Spleen (tissue), 11 donors: Measurements from ENCODE around the gene DYDC2. TPM values are rescaled to one million over a fixed set of nuclear protein-coding genes. Genes with fewer than 3 reads are reported as not detected.

Experiments
- DNase-seq: peaks from one replicate; pipeline ENCODE4 v3.0.0-alpha.2; 2020
- H3K27ac ChIP-seq, 8 donors: fragments of 200-600 bp; sonication (generic) in 7 of 8; 1 replicate in 4 of 8; 2 replicates in 4 of 8; pipeline versions ENCODE4 v1.5.0 to v1.8.0; 2016 to 2021; ENCODE audit warnings: inconsistent platforms in 4 of 8, mild to moderate bottlenecking in 4 of 8, moderate library complexity in 1 of 8
- H3K27me3 ChIP-seq, 7 donors: fragments of 200-600 bp; sonication (generic) in 6 of 7; replicated peaks in 1 of 7; 1 replicate in 4 of 7; 2 replicates in 3 of 7; pipeline versions ENCODE4 v1.5.0 to v1.8.0; 2016 to 2021; ENCODE audit warnings: inconsistent platforms in 3 of 7, mild to moderate bottlenecking in 1 of 7
- H3K36me3 ChIP-seq, 6 donors: fragments of 200-600 bp; sonication (generic) in 5 of 6; 1 replicate in 4 of 6; 2 replicates in 2 of 6; pipeline versions ENCODE4 v1.5.0 to v1.8.0; 2016 to 2021; ENCODE audit warnings: inconsistent platforms in 2 of 6
- H3K4me1 ChIP-seq, 6 donors: fragments of 200-600 bp; sonication (generic) in 5 of 6; 1 replicate in 3 of 6; 2 replicates in 3 of 6; pipeline versions ENCODE4 v1.5.0 to v1.8.0; 2016 to 2021; ENCODE audit warnings: inconsistent platforms in 3 of 6
- H3K4me3 ChIP-seq, 8 donors: fragments of 200-600 bp; sonication (generic) in 7 of 8; 1 replicate in 4 of 8; 2 replicates in 4 of 8; pipeline versions ENCODE4 v1.5.0 to v1.8.0; 2016 to 2021; ENCODE audit warnings: inconsistent platforms in 4 of 8, mild to moderate bottlenecking in 4 of 8, moderate library complexity in 2 of 8
- H3K9me3 ChIP-seq, 8 donors: fragments of 200-600 bp; sonication (generic) in 7 of 8; 1 replicate in 4 of 8; 2 replicates in 4 of 8; pipeline versions ENCODE4 v1.5.0 to v1.8.0; 2016 to 2021; ENCODE audit warnings: inconsistent platforms in 4 of 8
- POLR2A ChIP-seq, 3 donors: fragments of 450-650 bp; IDR thresholded peaks; one replicate each; pipeline ENCODE4 v1.5.1; 2017; ENCODE audit warnings: antibody characterized with exemption in 3 of 3, mild to moderate bottlenecking in 1 of 3
- POLR2AphosphoS5 ChIP-seq, 3 donors: sonication (generic); formaldehyde crosslinking; IDR thresholded peaks; one replicate each; pipeline ENCODE4 v1.5.1; 2017; ENCODE audit warnings: antibody characterized with exemption in 3 of 3
- WGBS, 5 donors: extraction: QIAGEN DNeasy Blood & Tissue Kit in 3 of 5; methylation state at CpG; one replicate each; pipeline versions ENCODE4 v1.1.5 to v1.1.7; 2013 to 2018; 5-methylcytosine and 5-hydroxymethylcytosine counted together
- intact Hi-C: fragments of 100-400 bp; cut with DNase I; formaldehyde crosslinking; loops from one replicate; pipeline ENCODE4 v1.15.0; 2023; ENCODE audit warnings: low total_unique reads
- polyA plus RNA-seq, 3 donors: library from polyadenylated mRNA; stranded (reverse); fragments of 200-250 nt; gene quantifications; one replicate each; pipeline ENCODE4 v1.2.1, GENCODE V29; 2013
- total RNA-seq, 7 donors: library from RNA; depleted of rRNA in 3 of 7; stranded (reverse); fragments of >200 nt in 3 of 7; fragmentation: NEBNext Ultra II Directional in 4 of 7; extraction: Animal tissue kit (Norgen Biotek cat#: 25700) in 4 of 7; gene quantifications; one replicate each; pipeline versions ENCODE4 v1.1.0 to v1.2.1, GENCODE V29; 2016 to 2021
- TF ChIP-seq, protein P1 (sequence below), 11 experiments: fragments of 200-600 bp in 7 of 11; fragments of 450-650 bp in 4 of 11; sonication (generic) in 4 of 11; IDR thresholded peaks in 8 of 11; conservative IDR thresholded peaks in 3 of 11; 1 replicate in 7 of 11; 2 replicates in 4 of 11; pipeline versions ENCODE4 v1.4.0 to v1.8.0; 2016 to 2021; ENCODE audit warnings: antibody characterized with exemption in 11 of 11, inconsistent platforms in 4 of 11, mild to moderate bottlenecking in 1 of 11
- donor health status: healthy with polysubstance abuse.
- donor health status: DM: no; HTN: no; CAD: no; lungs with moderate emphysema.
- donor health status: DM: no; HTN: no; CAD: no.
- donor health status: Bipolar disorder and iron deficiency.
- donor health status: healthy.
- donor health status: DM: no; HTN: no; CAD: no.
- donor health status: DM: yes; HTN: yes; CAD: no.

The DYDC2 gene
- total and polyA plus RNA-seq, 10 donors: not detected

- H3K36me3 ChIP-seq: no peaks in the 10 kb centered on the region
- H3K4me1 ChIP-seq: peaks cover 0 to 13% (median 4%) of the 10 kb centered on the region in 6 donors
- intact Hi-C loops: no loop called here
- DNase-seq: no peak
- H3K27ac ChIP-seq: no peak overlapping the region
- H3K27me3 ChIP-seq: peaks cover 0 to under 1% (median 0%) of the 10 kb centered on the region in 7 donors
- H3K9me3 ChIP-seq: no peaks in the 10 kb centered on the region
- 74 to 94% (median 84%) methylated on average over 8 to 9 of the region's 9 CpGs for WGBS, 5 donors
- TF ChIP-seq POLR2A (IDR thresholded peaks at IDR 0.05) (no peak), POLR2AphosphoS5 (IDR thresholded peaks at IDR 0.05) (no peak)
- TF ChIP-seq, protein P1, sequence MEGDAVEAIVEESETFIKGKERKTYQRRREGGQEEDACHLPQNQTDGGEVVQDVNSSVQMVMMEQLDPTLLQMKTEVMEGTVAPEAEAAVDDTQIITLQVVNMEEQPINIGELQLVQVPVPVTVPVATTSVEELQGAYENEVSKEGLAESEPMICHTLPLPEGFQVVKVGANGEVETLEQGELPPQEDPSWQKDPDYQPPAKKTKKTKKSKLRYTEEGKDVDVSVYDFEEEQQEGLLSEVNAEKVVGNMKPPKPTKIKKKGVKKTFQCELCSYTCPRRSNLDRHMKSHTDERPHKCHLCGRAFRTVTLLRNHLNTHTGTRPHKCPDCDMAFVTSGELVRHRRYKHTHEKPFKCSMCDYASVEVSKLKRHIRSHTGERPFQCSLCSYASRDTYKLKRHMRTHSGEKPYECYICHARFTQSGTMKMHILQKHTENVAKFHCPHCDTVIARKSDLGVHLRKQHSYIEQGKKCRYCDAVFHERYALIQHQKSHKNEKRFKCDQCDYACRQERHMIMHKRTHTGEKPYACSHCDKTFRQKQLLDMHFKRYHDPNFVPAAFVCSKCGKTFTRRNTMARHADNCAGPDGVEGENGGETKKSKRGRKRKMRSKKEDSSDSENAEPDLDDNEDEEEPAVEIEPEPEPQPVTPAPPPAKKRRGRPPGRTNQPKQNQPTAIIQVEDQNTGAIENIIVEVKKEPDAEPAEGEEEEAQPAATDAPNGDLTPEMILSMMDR (IDR thresholded peaks at IDR 0.05 in 8 of 11, conservative IDR thresholded peaks at IDR 0.05 in 3 of 11): no peak
- no peak overlapping the region for H3K4me3 ChIP-seq
Measured at GRCh38 chr10:80390740-80391139, 34.2 kb downstream of the DYDC2 start.

DNA sequence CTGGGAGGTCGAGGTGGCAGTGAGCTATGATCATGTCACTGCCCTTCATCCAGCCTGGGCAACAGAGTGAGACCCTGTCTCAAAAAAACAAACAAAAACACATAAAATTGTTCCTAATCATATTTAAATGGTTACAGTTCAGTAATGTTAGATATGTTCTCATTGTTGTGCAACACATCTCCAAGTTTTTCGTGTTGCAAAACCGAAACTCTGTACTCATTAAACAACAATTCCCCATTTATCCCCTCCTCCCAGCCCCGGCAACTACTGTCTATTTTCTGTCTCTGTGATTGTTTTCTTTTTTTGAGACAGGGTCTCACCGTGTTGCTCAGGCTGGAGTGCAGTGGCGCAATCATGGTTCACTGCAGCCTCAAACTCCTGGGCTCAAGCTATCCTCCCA, 35.7 kb downstream of the DYDC2 start:
- intact Hi-C loops: no loop called here
- peaks cover 0 to 13% (median 4%) of the 10 kb centered on the region in 6 donors for H3K4me1 ChIP-seq
- H3K27me3 ChIP-seq: peaks cover 0 to 9% (median 0%) of the 10 kb centered on the region in 7 donors
- TF ChIP-seq, protein P1 (IDR thresholded peaks at IDR 0.05 in 8 of 11, conservative IDR thresholded peaks at IDR 0.05 in 3 of 11): no peak
- no peak for TF ChIP-seq POLR2AphosphoS5 (IDR thresholded peaks at IDR 0.05)
- TF ChIP-seq POLR2A (IDR thresholded peaks at IDR 0.05): no peak
- H3K4me3 ChIP-seq: no peak overlapping the region
- H3K9me3 ChIP-seq: no peaks in the 10 kb centered on the region
- H3K27ac ChIP-seq: peak overlapping the region in 2 of 8 donors; percentile 29 to 41
- WGBS, 5 donors: 65 to 81% (median 75%) methylated on average over 6 of the region's 6 CpGs
- no peaks in the 10 kb centered on the region for H3K36me3 ChIP-seq
- DNase-seq: no peak

GRCh38 chr10:80394358-80394916, 37.9 kb downstream of the DYDC2 start:
- no peak overlapping the region for H3K4me3 ChIP-seq
- H3K9me3 ChIP-seq: no peaks in the 10 kb centered on the region
- no peak overlapping the region for H3K27ac ChIP-seq
- intact Hi-C loops: no loop called here
- H3K36me3 ChIP-seq: no peaks in the 10 kb centered on the region
- no peak for DNase-seq
- H3K4me1 ChIP-seq: no peaks in the 10 kb centered on the region
- TF ChIP-seq POLR2A (IDR thresholded peaks at IDR 0.05): no peak
- H3K27me3 ChIP-seq: peaks cover 0 to 9% (median 0%) of the 10 kb centered on the region in 7 donors
- WGBS, 5 donors: 55 to 95% (median 78%) methylated on average over 2 of the region's 2 CpGs

- intact Hi-C loops: no loop called here
- Histone ChIP-seq H3K4me1 (no peaks in the 10 kb centered on the region), H3K27me3 (peaks cover 0 to 9% (median 0%) of the 10 kb centered on the region in 7 donors), H3K36me3 (no peaks in the 10 kb centered on the region), H3K27ac (no peak overlapping the region), H3K4me3 (no peak overlapping the region), H3K9me3 (no peaks in the 10 kb centered on the region)
- WGBS, 5 donors: 88 to 96% (median 89%) methylated on average over 2 of the region's 2 CpGs
- no peak for DNase-seq
- TF ChIP-seq POLR2A (IDR thresholded peaks at IDR 0.05): no peak
- no peak for TF ChIP-seq POLR2AphosphoS5 (IDR thresholded peaks at IDR 0.05)
- TF ChIP-seq, protein P1 (IDR thresholded peaks at IDR 0.05 in 8 of 11, conservative IDR thresholded peaks at IDR 0.05 in 3 of 11): no peak
Measured at GRCh38 chr10:80397014-80397413, 40.4 kb downstream of the DYDC2 start.
